SIG-M5 (cell line): ENCODE measurements around the gene OR10S1.
"Not testable (repeated sequence)": the region's sequence is repeated elsewhere in the genome, so short reads cannot be mapped to it uniquely, and the experiment has no call there.

Experiments used
- DNase-seq: peaks from one replicate; lab custom pipeline; 2025; lab: John Stamatoyannopoulos, UW

OR10S1 gene

GRCh38 chr11:123977731-123978347 is at the start of gene OR10S1:
Gene OR10S1 (minus strand): TSS chr11:123977781. CDS start chr11:123977664, 117 bp downstream.
- no peak for DNase-seq

GRCh38 chr11:124026498-124026897 is 48.9 kb upstream of the OR10S1 start, which contains the start of gene OR10G8:
Gene OR10G8 (plus strand): TSS chr11:124026798. CDS start chr11:124029623, 2,825 bp downstream.
- no peak for DNase-seq

GRCh38 chr11:124015837-124016236 is 38.3 kb upstream of the OR10S1 start:
- DNase-seq = not testable (repeated sequence)

GRCh38 chr11:124012697-124013096 is 35.1 kb upstream of the OR10S1 start, which contains the start of gene OR10G4:
Gene OR10G4 (plus strand): TSS chr11:124012997. CDS start chr11:124015575, 2,578 bp downstream.
- no peak for DNase-seq

GRCh38 chr11:123995119-123995518 is 17.5 kb upstream of the OR10S1 start, which contains the start of gene OR10G6:
Gene OR10G6 (minus strand): TSS chr11:123995161. CDS start chr11:123995161, 0 bp downstream.
- no peak for DNase-seq

GRCh38 chr11:123979311-123979710 is 1.7 kb upstream of the OR10S1 start:
- DNase-seq = no peak

- no peak for DNase-seq
These were observed 616 bp downstream of the OR10S1 start for GRCh38 chr11:123976770-123977560.

GRCh38 chr11:123973816-123974215 is 3.8 kb downstream of the OR10S1 start:
- DNase-seq = no peak

- no peak for DNase-seq
These were observed 20.8 kb downstream of the OR10S1 start for GRCh38 chr11:123956752-123957151.

- no peak for DNase-seq
These were observed 32.4 kb downstream of the OR10S1 start for GRCh38 chr11:123945132-123945531.

GRCh38 chr11:123943738-123944137 is 33.8 kb downstream of the OR10S1 start, which contains the start of gene OR6T1:
Gene OR6T1 (minus strand): TSS chr11:123943838. CDS start chr11:123943838, 0 bp downstream.
- no peak for DNase-seq

- no peak for DNase-seq
These were observed 35.2 kb downstream of the OR10S1 start for GRCh38 chr11:123942413-123942812.

GRCh38 chr11:123939317-123939716 is 38.3 kb downstream of the OR10S1 start, which contains the start of gene OR4D5:
Gene OR4D5 (plus strand): TSS chr11:123939617. CDS start chr11:123939617, 0 bp downstream.
- DNase-seq = no peak
